GM23338 (cell line): ENCODE data around the gene NEMF.

ENCODE experiments used
- CREB1 ChIP-seq: fragments of 250-450 bp; sonication (Bioruptor Pico); IDR thresholded peaks from 2 replicates; pipeline ENCODE4 v1.5.0; 2020; ENCODE audit warnings: low read depth, mild to moderate bottlenecking, moderate library complexity
- CTCF ChIP-seq, 2 experiments: fragments of 200-600 bp in 1 of 2; sonication (generic) in 1 of 2; conservative IDR thresholded peaks; 2 replicates each; pipeline versions ENCODE4 v1.5.1 to v1.6.1; 2016 to 2017; ENCODE audit warnings: antibody characterized with exemption in 2 of 2, low read depth in 2 of 2, mild to moderate bottlenecking in 2 of 2, moderate library complexity in 1 of 2
- EZH2phosphoT487 ChIP-seq: fragments of 200-600 bp; sonication (generic); IDR thresholded peaks from one replicate; pipeline ENCODE4 v1.8.1; 2018; ENCODE audit warnings: antibody characterized with exemption; ENCODE audit not compliant: unreplicated experiment
- POLR2AphosphoS5 ChIP-seq: IDR thresholded peaks from 2 replicates; pipeline ENCODE4 v1.6.1; 2016; ENCODE audit warnings: antibody characterized with exemption, low read depth
- REST ChIP-seq: IDR thresholded peaks from one replicate; pipeline ENCODE4 v1.6.1; 2018; ENCODE audit warnings: antibody characterized with exemption; ENCODE audit not compliant: unreplicated experiment

GRCh38 chr14:49863487-49864281, 11.1 kb upstream of the NEMF start:
- no peak for TF ChIP-seq POLR2AphosphoS5
- TF ChIP-seq CTCF (conservative IDR thresholded peaks at IDR 0.05; ENCODE audit: low read depth in 2 of 2), result no peak
- no peak for TF ChIP-seq CREB1 (CRISPR knock-in tag)
- TF ChIP-seq REST, result no peak
- no peak for TF ChIP-seq EZH2phosphoT487
